GM18909 (cell line): Measurements from ENCODE around the gene CLDN5.

Experiments used
- ATAC-seq: cut with Tn5 transposase; IDR thresholded peaks from one replicate; pipeline ENCODE4 v1.9.1; 2021; ENCODE audit warnings: mild to moderate bottlenecking; ENCODE audit not compliant: unreplicated experiment, poor library complexity

Gene CLDN5

GRCh38 chr22:19523240-19524169, 705 bp downstream of the CLDN5 start:
- ATAC-seq: no peak

DNA sequence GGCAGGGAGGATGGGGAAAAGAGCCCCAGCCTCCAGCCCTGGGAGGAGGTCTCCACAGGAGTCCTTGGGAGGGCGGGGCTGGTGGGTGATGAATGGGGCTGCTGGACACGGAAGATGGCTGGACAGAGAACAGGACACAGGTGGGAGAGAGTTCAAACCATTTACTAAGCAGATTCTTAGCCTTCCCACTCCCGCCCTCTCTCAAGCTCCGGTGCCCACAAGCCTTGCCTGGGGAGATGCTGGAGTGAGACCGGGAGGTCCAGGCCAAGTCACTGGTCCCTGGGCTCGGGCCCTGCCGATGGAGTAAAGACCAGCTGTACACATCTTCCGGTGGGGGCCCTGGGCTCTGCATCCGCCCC, 1.4 kb downstream of the CLDN5 start:
- ATAC-seq: no peak

- no peak for ATAC-seq
These were observed 1.9 kb downstream of the CLDN5 start for GRCh38 chr22:19522190-19522880.

DNA sequence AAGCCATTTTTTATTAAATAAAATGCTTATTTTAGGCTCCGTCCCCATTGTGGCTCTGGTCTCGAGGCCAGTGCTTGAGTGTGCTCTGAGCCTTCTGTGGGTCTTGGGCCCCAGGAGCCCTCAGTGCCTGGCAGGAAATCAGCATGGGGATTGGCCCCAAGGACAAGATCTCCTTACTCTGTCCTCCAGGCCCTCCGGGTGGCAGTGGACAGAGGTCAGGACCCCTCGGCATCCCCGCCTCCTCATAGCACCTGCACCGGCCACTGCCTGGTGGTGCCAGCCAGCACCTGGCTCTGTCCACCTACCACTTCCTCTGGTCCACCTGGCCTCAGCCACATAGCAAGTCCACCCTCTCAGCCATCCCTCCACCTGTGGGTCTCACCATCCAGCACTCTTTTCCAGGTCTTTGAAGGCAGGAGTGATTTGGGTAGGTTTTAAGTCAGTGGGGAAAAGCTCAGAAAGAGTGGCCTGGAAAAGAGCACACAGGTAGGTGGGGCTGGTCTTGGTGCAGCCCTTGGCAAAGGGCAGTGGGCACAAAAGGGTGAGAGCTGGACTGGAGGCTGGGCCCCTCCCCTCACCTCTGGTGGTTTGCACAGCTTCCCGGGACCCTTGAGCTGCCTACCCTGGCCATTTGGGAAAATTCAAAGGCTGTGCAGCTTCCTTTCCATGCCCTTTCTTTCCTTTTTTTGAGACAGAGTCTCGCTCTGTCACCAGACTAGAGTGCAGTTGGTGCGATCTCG, 3.5 kb downstream of the CLDN5 start:
- ATAC-seq: no peak

DNA sequence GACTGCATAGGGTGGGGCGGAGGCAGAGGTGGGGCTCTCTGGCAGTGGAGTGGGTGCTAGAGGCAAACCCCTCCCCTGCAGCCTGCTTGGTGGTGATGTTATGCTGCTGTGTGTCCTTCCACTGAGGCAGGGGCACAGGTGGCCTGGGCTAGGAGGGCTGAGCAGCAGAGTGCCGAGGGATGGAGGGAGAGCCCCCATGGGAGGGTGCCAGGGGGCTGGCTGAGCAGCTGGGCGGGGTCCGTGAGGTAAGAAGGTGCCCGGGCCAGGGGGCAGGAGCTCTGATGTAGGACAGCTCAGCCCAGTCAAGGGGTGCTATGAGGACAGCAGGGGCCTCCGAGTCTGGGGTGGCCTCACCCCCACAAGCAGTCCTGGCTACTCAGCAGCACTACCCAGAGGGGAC, 4.2 kb downstream of the CLDN5 start:
- no peak for ATAC-seq

DNA sequence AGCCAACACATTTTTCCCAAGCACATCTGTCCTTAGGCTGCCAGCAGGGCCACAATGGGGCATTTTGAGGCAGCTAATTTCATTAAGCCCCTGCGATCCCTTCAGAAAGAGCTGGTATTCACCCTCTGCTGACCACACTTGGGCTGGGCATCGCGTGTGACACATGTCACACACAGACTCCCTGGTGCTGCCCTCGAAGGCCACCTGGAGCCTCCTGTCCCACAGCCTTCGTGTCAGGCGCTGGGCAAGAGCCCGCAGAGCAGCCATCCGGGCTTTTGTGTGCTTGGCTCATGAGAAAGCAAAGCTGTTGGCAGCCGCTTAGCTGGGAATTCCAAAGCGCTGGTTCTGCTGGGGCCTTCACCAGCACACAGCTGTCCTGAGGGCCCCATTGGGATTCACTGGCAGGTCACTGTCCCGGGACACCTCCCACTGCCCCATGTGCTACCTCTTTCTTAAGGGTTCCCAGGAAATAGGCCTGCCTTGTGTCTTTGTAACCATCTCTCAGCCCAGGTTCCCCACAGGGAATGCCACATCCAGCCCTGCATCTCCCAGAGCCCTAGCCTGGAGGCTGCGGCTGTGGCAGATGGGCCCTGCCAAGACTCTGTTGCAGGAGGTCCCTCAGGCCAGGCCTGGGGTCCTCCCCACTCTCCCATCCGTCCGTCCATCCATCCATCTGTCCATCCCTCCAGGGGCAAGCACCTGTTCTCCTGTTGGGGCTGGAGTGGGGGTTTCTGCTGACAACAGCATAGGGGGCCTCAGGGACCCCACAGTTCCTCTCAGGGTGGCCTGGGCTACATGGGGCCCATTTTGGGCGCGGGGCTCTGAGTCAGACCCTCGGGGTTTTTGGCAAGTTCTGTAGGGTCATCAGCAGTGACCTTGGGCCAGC, 4.9 kb downstream of the CLDN5 start:
- no peak for ATAC-seq

DNA sequence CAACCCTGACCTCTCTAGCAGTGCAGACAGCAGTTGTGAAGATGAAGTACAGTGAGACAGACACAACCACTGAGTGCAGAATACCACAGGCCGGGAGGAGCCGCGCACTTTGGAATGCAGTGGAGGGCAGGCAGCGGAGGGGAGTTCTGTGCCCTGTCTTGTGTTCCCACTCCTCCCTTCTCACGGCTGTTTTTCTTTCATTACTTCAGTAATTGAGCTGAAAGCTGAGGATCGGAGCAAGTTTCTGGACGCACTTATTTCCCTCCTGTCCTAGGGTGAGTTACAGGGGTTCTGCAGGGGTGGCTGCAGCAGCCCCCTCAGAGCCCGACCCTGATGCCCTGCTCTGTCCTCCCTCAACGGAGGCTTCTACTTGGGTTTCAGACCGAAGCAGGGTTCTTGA, 5.6 kb downstream of the CLDN5 start:
- no peak for ATAC-seq

- ATAC-seq: no peak
These were observed 6.1 kb downstream of the CLDN5 start for GRCh38 chr22:19517919-19518611.

- ATAC-seq: no peak
These were observed 7.1 kb downstream of the CLDN5 start for GRCh38 chr22:19517171-19517500.

GRCh38 chr22:19516378-19517170, 7.6 kb downstream of the CLDN5 start:
- no peak for ATAC-seq

DNA sequence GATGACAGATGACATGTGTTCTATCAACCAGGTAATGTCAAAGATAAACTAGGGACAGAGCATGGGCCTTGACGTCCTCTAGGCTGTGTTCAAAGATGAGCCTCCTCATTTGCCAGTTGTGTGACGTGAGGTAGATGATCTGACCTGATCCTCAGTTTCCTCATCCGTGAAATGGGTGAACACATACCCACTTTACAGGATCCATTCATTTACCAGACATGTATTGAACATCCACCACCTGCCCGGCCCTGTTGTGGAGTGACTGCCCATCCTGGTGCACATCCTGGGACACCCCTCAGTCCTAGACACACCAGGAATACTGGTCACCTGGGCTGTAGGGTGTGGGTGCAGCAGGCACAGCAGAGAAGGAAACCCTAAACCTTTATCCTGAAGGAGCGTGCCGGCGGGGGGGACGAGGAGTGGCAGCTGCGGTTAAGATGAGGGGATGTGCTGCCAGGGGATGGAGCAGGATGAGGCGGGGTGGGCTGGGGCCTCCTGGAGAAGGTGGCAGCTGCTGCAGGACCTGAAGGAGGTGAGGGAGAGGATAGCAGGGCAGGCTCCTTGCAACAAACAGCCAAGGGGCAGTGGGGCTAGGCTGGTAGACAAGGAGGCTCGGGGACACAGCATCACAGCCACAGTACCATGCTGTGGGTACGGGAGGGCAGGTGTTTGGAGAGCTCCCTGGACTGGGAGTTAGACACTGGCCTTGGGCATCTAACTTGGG, 8.4 kb downstream of the CLDN5 start:
- ATAC-seq: no peak

- ATAC-seq: no peak
These were observed 9.2 kb downstream of the CLDN5 start for GRCh38 chr22:19514831-19515565.

DNA sequence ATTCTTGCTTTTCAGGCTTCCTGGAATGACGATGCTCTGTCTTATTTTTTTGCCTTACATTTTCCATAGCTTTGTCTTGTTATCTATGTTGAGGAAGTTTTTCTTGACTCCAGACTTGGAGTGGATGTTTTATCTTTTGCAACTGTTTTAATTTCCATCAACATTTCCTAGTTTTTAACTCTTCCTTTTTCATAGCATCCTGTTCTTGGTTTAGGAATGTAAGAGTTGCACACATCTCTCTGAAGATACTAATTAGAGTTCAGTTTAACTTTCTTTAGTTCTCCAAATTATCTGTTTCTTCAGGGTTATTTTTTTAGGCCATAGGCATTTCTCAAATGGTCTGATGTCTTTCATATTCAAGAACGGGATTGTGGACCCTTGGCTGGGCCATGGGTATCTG, 10.4 kb downstream of the CLDN5 start:
- no peak for ATAC-seq

- no peak for ATAC-seq
These were observed 13.3 kb downstream of the CLDN5 start for GRCh38 chr22:19510919-19511341.

GRCh38 chr22:19509923-19510322, 14.3 kb downstream of the CLDN5 start:
- ATAC-seq: no peak

- ATAC-seq: no peak
These were observed 15.0 kb downstream of the CLDN5 start for GRCh38 chr22:19509191-19509590.

DNA sequence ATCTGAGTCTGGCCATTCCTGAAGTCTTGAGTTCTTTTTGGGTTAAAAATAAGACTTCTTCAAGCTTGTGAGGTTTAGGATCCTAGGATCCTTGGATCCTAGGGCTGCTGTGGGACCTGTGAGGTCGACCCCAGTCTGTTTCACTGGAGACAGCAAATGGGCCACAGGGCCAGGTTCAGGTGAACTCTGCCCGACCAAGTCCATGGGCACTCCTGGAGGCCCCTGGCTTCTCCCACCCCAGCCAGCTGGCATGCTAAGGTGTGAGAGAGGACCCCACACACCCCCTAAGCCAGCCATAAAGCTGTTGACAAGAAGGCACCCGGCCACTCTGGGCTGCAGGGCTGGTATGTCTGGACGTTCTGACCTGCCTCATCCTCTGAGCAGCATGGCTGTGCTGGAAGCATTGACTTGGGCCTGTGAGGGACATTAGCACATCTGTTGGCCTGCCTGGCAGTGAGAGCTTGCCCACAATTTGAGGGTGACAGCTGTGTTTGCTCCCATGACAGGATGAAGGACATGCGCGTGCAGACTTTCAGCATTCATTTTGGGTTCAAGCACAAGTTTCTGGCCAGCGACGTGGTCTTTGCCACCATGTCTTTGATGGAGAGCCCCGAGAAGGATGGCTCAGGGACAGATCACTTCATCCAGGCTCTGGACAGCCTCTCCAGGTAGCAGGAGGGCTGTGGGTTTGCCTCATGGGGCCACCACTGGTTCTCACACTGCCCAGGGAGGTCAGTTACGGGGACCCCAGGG, 16.0 kb downstream of the CLDN5 start:
- ATAC-seq: no peak
